ENCODE data around the gene WBP1L. TPM values are rescaled to one million over a fixed set of nuclear protein-coding genes. Genes with fewer than 3 reads are reported as not detected.

Gene WBP1L
- total and polyA plus RNA-seq, 2 experiments from 2014 or later = 7.0 to 55.7 TPM

- no peak overlapping the region for H3K4me3 Mint-ChIP-seq
- Histone ChIP-seq H3K4me3 (no peak overlapping the region), H3K79me2 (replicated peaks; ENCODE audit: insufficient read depth) (peaks cover 17% of the 10 kb centered on the region), H3K4me2 (no peak overlapping the region), H3K27ac (ENCODE audit: low read depth) (no peak overlapping the region), H3K27me3 (ENCODE audit: insufficient read depth) (no peaks in the 10 kb centered on the region), H2AFZ (no peak overlapping the region), H4K20me1 (replicated peaks; ENCODE audit: insufficient read depth) (no peaks in the 10 kb centered on the region; the same call in 1 of the 2 replicates), H3K9me2 (ENCODE audit: insufficient read depth) (no peaks in the 10 kb centered on the region), H3K36me3 (ENCODE audit: insufficient read depth) (no peaks in the 10 kb centered on the region), H3K4me1 (ENCODE audit: insufficient read depth) (peaks cover 32% of the 10 kb centered on the region), H3F3A (replicated peaks; ENCODE audit: low read depth) (no peaks in the 10 kb centered on the region)
- H3K27ac Mint-ChIP-seq = no peak overlapping the region
- H3K27me3 Mint-ChIP-seq (ENCODE audit: insufficient read depth, low read depth, poor library complexity) = no peaks in the 10 kb centered on the region
- peaks cover 2% of the 10 kb centered on the region; the same call in 1 of the 3 replicates for H3K36me3 Mint-ChIP-seq (ENCODE audit: low read depth)
- ATAC-seq (no peak), DNase-seq (ENCODE audit: low spot score) (no peak)
- no peaks in the 10 kb centered on the region for H3K9me3 Mint-ChIP-seq
- peaks cover 40% of the 10 kb centered on the region for H3K4me1 Mint-ChIP-seq
- TF ChIP-seq STAT1 (IDR thresholded peaks at IDR 0.05; ENCODE audit: unreplicated experiment) (no peak), CTCF (conservative IDR thresholded peaks at IDR 0.05; ENCODE audit: low read depth in 2 of 2) (no peak), EZH2phosphoT487 (IDR thresholded peaks at IDR 0.05; ENCODE audit: unreplicated experiment) (no peak), EZH2 (IDR thresholded peaks at IDR 0.05; ENCODE audit: low read depth, unreplicated experiment) (no peak), POLR2AphosphoS5 (IDR thresholded peaks at IDR 0.05; ENCODE audit: low read depth) (no peak), NANOG (IDR thresholded peaks at IDR 0.05; ENCODE audit: borderline replicate concordance) (no peak), JUNB (IDR thresholded peaks at IDR 0.05; ENCODE audit: unreplicated experiment) (no peak), CREB1 (CRISPR knock-in tag; IDR thresholded peaks at IDR 0.05; ENCODE audit: low read depth) (no peak), ZNF114 (CRISPR knock-in tag; IDR thresholded peaks at IDR 0.05) (no peak), ZNF331 (CRISPR knock-in tag; IDR thresholded peaks at IDR 0.05; ENCODE audit: low read depth) (no peak)
- TF ChIP-seq, protein P1, sequence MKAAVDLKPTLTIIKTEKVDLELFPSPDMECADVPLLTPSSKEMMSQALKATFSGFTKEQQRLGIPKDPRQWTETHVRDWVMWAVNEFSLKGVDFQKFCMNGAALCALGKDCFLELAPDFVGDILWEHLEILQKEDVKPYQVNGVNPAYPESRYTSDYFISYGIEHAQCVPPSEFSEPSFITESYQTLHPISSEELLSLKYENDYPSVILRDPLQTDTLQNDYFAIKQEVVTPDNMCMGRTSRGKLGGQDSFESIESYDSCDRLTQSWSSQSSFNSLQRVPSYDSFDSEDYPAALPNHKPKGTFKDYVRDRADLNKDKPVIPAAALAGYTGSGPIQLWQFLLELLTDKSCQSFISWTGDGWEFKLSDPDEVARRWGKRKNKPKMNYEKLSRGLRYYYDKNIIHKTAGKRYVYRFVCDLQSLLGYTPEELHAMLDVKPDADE (IDR thresholded peaks at IDR 0.05) = no peak
- TF ChIP-seq, protein P2, sequence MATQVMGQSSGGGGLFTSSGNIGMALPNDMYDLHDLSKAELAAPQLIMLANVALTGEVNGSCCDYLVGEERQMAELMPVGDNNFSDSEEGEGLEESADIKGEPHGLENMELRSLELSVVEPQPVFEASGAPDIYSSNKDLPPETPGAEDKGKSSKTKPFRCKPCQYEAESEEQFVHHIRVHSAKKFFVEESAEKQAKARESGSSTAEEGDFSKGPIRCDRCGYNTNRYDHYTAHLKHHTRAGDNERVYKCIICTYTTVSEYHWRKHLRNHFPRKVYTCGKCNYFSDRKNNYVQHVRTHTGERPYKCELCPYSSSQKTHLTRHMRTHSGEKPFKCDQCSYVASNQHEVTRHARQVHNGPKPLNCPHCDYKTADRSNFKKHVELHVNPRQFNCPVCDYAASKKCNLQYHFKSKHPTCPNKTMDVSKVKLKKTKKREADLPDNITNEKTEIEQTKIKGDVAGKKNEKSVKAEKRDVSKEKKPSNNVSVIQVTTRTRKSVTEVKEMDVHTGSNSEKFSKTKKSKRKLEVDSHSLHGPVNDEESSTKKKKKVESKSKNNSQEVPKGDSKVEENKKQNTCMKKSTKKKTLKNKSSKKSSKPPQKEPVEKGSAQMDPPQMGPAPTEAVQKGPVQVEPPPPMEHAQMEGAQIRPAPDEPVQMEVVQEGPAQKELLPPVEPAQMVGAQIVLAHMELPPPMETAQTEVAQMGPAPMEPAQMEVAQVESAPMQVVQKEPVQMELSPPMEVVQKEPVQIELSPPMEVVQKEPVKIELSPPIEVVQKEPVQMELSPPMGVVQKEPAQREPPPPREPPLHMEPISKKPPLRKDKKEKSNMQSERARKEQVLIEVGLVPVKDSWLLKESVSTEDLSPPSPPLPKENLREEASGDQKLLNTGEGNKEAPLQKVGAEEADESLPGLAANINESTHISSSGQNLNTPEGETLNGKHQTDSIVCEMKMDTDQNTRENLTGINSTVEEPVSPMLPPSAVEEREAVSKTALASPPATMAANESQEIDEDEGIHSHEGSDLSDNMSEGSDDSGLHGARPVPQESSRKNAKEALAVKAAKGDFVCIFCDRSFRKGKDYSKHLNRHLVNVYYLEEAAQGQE (IDR thresholded peaks at IDR 0.05; ENCODE audit: unreplicated experiment) = no peak
- TF ChIP-seq, protein P3, sequence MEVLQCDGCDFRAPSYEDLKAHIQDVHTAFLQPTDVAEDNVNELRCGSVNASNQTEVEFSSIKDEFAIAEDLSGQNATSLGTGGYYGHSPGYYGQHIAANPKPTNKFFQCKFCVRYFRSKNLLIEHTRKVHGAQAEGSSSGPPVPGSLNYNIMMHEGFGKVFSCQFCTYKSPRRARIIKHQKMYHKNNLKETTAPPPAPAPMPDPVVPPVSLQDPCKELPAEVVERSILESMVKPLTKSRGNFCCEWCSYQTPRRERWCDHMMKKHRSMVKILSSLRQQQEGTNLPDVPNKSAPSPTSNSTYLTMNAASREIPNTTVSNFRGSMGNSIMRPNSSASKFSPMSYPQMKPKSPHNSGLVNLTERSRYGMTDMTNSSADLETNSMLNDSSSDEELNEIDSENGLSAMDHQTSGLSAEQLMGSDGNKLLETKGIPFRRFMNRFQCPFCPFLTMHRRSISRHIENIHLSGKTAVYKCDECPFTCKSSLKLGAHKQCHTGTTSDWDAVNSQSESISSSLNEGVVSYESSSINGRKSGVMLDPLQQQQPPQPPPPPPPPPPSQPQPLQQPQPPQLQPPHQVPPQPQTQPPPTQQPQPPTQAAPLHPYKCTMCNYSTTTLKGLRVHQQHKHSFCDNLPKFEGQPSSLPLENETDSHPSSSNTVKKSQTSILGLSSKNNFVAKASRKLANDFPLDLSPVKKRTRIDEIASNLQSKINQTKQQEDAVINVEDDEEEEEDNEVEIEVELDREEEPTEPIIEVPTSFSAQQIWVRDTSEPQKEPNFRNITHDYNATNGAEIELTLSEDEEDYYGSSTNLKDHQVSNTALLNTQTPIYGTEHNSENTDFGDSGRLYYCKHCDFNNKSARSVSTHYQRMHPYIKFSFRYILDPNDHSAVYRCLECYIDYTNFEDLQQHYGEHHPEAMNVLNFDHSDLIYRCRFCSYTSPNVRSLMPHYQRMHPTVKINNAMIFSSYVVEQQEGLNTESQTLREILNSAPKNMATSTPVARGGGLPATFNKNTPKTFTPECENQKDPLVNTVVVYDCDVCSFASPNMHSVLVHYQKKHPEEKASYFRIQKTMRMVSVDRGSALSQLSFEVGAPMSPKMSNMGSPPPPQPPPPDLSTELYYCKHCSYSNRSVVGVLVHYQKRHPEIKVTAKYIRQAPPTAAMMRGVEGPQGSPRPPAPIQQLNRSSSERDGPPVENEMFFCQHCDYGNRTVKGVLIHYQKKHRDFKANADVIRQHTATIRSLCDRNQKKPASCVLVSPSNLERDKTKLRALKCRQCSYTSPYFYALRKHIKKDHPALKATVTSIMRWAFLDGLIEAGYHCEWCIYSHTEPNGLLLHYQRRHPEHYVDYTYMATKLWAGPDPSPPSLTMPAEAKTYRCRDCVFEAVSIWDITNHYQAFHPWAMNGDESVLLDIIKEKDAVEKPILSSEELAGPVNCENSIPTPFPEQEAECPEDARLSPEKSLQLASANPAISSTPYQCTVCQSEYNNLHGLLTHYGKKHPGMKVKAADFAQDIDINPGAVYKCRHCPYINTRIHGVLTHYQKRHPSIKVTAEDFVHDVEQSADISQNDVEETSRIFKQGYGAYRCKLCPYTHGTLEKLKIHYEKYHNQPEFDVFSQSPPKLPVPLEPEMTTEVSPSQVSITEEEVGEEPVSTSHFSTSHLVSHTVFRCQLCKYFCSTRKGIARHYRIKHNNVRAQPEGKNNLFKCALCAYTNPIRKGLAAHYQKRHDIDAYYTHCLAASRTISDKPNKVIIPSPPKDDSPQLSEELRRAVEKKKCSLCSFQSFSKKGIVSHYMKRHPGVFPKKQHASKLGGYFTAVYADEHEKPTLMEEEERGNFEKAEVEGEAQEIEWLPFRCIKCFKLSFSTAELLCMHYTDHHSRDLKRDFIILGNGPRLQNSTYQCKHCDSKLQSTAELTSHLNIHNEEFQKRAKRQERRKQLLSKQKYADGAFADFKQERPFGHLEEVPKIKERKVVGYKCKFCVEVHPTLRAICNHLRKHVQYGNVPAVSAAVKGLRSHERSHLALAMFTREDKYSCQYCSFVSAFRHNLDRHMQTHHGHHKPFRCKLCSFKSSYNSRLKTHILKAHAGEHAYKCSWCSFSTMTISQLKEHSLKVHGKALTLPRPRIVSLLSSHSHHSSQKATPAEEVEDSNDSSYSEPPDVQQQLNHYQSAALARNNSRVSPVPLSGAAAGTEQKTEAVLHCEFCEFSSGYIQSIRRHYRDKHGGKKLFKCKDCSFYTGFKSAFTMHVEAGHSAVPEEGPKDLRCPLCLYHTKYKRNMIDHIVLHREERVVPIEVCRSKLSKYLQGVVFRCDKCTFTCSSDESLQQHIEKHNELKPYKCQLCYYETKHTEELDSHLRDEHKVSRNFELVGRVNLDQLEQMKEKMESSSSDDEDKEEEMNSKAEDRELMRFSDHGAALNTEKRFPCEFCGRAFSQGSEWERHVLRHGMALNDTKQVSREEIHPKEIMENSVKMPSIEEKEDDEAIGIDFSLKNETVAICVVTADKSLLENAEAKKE (CRISPR knock-in tag; IDR thresholded peaks at IDR 0.05) = no peak
These were observed 39.8 kb downstream of the WBP1L start for GRCh38 chr10:102783568-102783967.
